H1 (cell line): ENCODE data around the gene PDHB. TPM values are rescaled to one million over a fixed set of nuclear protein-coding genes. Genes with fewer than 3 reads are reported as not detected.

ENCODE experiments used
- CTCF ChIA-PET: fragments of 300-600 bp; sonication (Branson Sonifier 250); formaldehyde crosslinking; loops from one replicate; lab custom pipeline; 2021; ENCODE audit not compliant: partially characterized antibody; lab: Charles Lee
- POLR2A ChIA-PET: fragments of 300-600 bp; sonication (Branson Sonifier 250); formaldehyde crosslinking; loops from one replicate; lab custom pipeline; 2021; ENCODE audit warnings: inconsistent platforms; ENCODE audit not compliant: partially characterized antibody; lab: Charles Lee
- DNase-seq, 2 experiments: peaks; one replicate each; pipeline versions ENCODE4 v3.0.0 to v3.0.0-alpha.2; 2010 to 2022; ENCODE audit warnings: low spot score in 2 of 2, low read depth in 1 of 2, mixed read lengths in 1 of 2
- FAIRE-seq: peaks from 2 replicates; lab custom pipeline; 2011; peaks lifted over from hg19 to GRCh38; lab: Jason Lieb, UNC
- H2AFZ ChIP-seq: 2 replicates; pipeline ENCODE4 v1.8.1; 2012; ENCODE audit warnings: low read length, inconsistent platforms
- H2AK5ac ChIP-seq: 2 replicates; pipeline ENCODE4 v1.6.1; 2013; ENCODE audit warnings: low read depth, low read length
- H2BK120ac ChIP-seq: replicated peaks from 2 replicates; pipeline ENCODE3; 2013; ENCODE audit warnings: low read depth, low read length, inconsistent platforms
- H2BK12ac ChIP-seq: 2 replicates; pipeline ENCODE4 v1.6.1; 2013; ENCODE audit warnings: low read depth, low read length
- H2BK15ac ChIP-seq: 2 replicates; pipeline ENCODE4 v1.6.1; 2013; ENCODE audit warnings: low read length
- H2BK20ac ChIP-seq: 2 replicates; pipeline ENCODE4 v1.6.1; 2013; ENCODE audit warnings: low read length
- H2BK5ac ChIP-seq: 2 replicates; pipeline ENCODE4 v1.6.1; 2013; ENCODE audit warnings: low read depth, low read length
- H3K14ac ChIP-seq: 2 replicates; pipeline ENCODE4 v1.6.1; 2013; ENCODE audit warnings: inconsistent platforms; ENCODE audit not compliant: insufficient read length
- H3K18ac ChIP-seq: 2 replicates; pipeline ENCODE4 v1.6.1; 2013; ENCODE audit warnings: low read length; ENCODE audit errors: extremely low read depth
- H3K23ac ChIP-seq: 2 replicates; pipeline ENCODE4 v1.6.1; 2013; ENCODE audit warnings: inconsistent platforms; ENCODE audit not compliant: insufficient read length
- H3K23me2 ChIP-seq: 2 replicates; pipeline ENCODE4 v1.6.1; 2013; ENCODE audit warnings: low read depth, low read length
- H3K27ac ChIP-seq: 2 replicates; pipeline ENCODE4 v1.6.1; 2011; ENCODE audit warnings: low read depth, low read length, inconsistent platforms
- H3K27me3 ChIP-seq, 4 experiments: replicated peaks in 1 of 4; 1 replicate in 1 of 4; 2 replicates in 3 of 4; pipeline versions ENCODE4 v1.6.1 to v1.8.1; 2011 to 2013; ENCODE audit warnings: low read length in 3 of 4, mild to moderate bottlenecking in 3 of 4, inconsistent platforms in 2 of 4, mixed read lengths in 2 of 4, moderate library complexity in 1 of 4; ENCODE audit not compliant: control insufficient read depth in 3 of 4, insufficient read depth in 3 of 4; ENCODE audit errors: extremely low read depth in 1 of 4
- H3K36me3 ChIP-seq, 4 experiments: 2 replicates each; pipeline versions ENCODE4 v1.6.1 to v1.8.1; 2011 to 2013; ENCODE audit warnings: mild to moderate bottlenecking in 4 of 4, low read length in 3 of 4, moderate library complexity in 2 of 4, control low read depth in 1 of 4, inconsistent platforms in 1 of 4; ENCODE audit not compliant: insufficient read depth in 4 of 4, control insufficient read depth in 2 of 4
- H3K4ac ChIP-seq: replicated peaks from 2 replicates; pipeline ENCODE3; 2013; ENCODE audit warnings: low read length, low read depth, mixed read lengths, inconsistent platforms; ENCODE audit not compliant: insufficient read length
- H3K4me1 ChIP-seq, 4 experiments: replicated peaks in 1 of 4; 1 replicate in 1 of 4; 2 replicates in 3 of 4; pipeline versions ENCODE4 v1.6.1 to v1.8.1; 2011 to 2013; ENCODE audit warnings: low read length in 3 of 4, inconsistent platforms in 2 of 4, mixed read lengths in 1 of 4; ENCODE audit not compliant: insufficient read depth in 4 of 4, control insufficient read depth in 3 of 4
- H3K4me2 ChIP-seq, 2 experiments: 2 replicates each; pipeline versions ENCODE4 v1.6.1 to v1.8.1; 2011 to 2013; ENCODE audit warnings: low read depth in 2 of 2, low read length in 2 of 2, control low read depth in 1 of 2, inconsistent platforms in 1 of 2, mild to moderate bottlenecking in 1 of 2; ENCODE audit not compliant: insufficient read depth in 1 of 2
- H3K4me3 ChIP-seq, 4 experiments: fragments of 200-600, 300-600 bp in 1 of 4; sonication (generic), shearing (Covaris generic), sonication (Bioruptor Twin) in 1 of 4; 2 replicates each; pipeline versions ENCODE4 v1.5.1 to v1.8.1; 2011 to 2016; ENCODE audit warnings: low read length in 4 of 4, low read depth in 3 of 4, control low read depth in 2 of 4, inconsistent platforms in 2 of 4, mild to moderate bottlenecking in 2 of 4, mixed read lengths in 1 of 4, moderate library complexity in 1 of 4; ENCODE audit not compliant: insufficient read depth in 2 of 4; ENCODE audit errors: extremely low read depth in 1 of 4
- H3K56ac ChIP-seq: replicated peaks from 2 replicates; pipeline ENCODE3; 2013; ENCODE audit warnings: low read depth, mild to moderate bottlenecking, mixed read lengths, low read length, inconsistent platforms; ENCODE audit not compliant: insufficient read length
- H3K79me1 ChIP-seq: 2 replicates; pipeline ENCODE4 v1.6.1; 2013; ENCODE audit warnings: low read depth, low read length, control low read depth
- H3K79me2 ChIP-seq, 2 experiments: 2 replicates each; pipeline versions ENCODE4 v1.6.1 to v1.8.1; 2012 to 2013; ENCODE audit warnings: low read length in 2 of 2, mild to moderate bottlenecking in 2 of 2, inconsistent platforms in 1 of 2; ENCODE audit not compliant: insufficient read depth in 2 of 2, control insufficient read depth in 1 of 2
- H3K9ac ChIP-seq, 4 experiments: replicated peaks in 1 of 4; 1 replicate in 1 of 4; 2 replicates in 3 of 4; pipeline versions ENCODE4 v1.6.1 to v1.8.1; 2011 to 2013; ENCODE audit warnings: low read depth in 3 of 4, low read length in 3 of 4, control low read depth in 2 of 4, mild to moderate bottlenecking in 2 of 4, moderate library complexity in 2 of 4, inconsistent platforms in 1 of 4; ENCODE audit errors: extremely low read depth in 1 of 4
- H3K9me3 ChIP-seq, 2 experiments: 2 replicates each; pipeline versions ENCODE4 v1.6.1 to v1.8.1; 2012 to 2013; ENCODE audit warnings: mild to moderate bottlenecking in 2 of 2, moderate library complexity in 2 of 2, control low read depth in 1 of 2, inconsistent platforms in 1 of 2, low read depth in 1 of 2, low read length in 1 of 2, mixed read lengths in 1 of 2; ENCODE audit not compliant: insufficient read depth in 2 of 2
- H4K20me1 ChIP-seq, 2 experiments: replicated peaks in 1 of 2; 2 replicates each; pipeline versions ENCODE3 to v1.8.1; 2011 to 2013; ENCODE audit warnings: inconsistent platforms in 2 of 2, low read length in 2 of 2, mild to moderate bottlenecking in 1 of 2; ENCODE audit not compliant: insufficient read depth in 2 of 2, control insufficient read depth in 1 of 2
- H4K5ac ChIP-seq: 2 replicates; pipeline ENCODE4 v1.6.1; 2013; ENCODE audit warnings: low read length, low read depth, mixed read lengths, inconsistent platforms; ENCODE audit not compliant: insufficient read length
- H4K8ac ChIP-seq: 2 replicates; pipeline ENCODE4 v1.8.0; 2013; ENCODE audit warnings: mild to moderate bottlenecking, moderate library complexity, low read length, inconsistent platforms; ENCODE audit not compliant: insufficient read depth; ENCODE audit errors: extremely low read depth
- H4K91ac ChIP-seq: replicated peaks from 2 replicates; pipeline ENCODE3; 2013; ENCODE audit warnings: low read length, mixed read lengths, inconsistent platforms; ENCODE audit not compliant: insufficient read length
- ATF3 ChIP-seq: IDR thresholded peaks from 2 replicates; pipeline ENCODE4 v1.6.1; 2011; ENCODE audit warnings: low read depth, mild to moderate bottlenecking, low read length; ENCODE audit not compliant: insufficient read depth
- FOSL1 ChIP-seq: IDR thresholded peaks from 2 replicates; pipeline ENCODE4 v1.6.1; 2011; ENCODE audit warnings: mild to moderate bottlenecking, low read depth, low read length, moderate library complexity; ENCODE audit not compliant: insufficient read depth
- HDAC2 ChIP-seq, 2 experiments: fragments of 300-600 bp in 1 of 2; sonication (generic) in 1 of 2; IDR thresholded peaks; 2 replicates each; pipeline ENCODE4 v1.6.1; 2011 to 2012; ENCODE audit warnings: low read depth in 2 of 2, low read length in 2 of 2, mild to moderate bottlenecking in 2 of 2, moderate library complexity in 2 of 2, borderline replicate concordance in 1 of 2, inconsistent platforms in 1 of 2
- JUN ChIP-seq: IDR thresholded peaks from 2 replicates; pipeline ENCODE4 v1.6.1; 2011; ENCODE audit warnings: low read depth, mild to moderate bottlenecking, improper control_type of control experiment, low read length
- POLR2A ChIP-seq, 2 experiments: IDR thresholded peaks; 1 replicate in 1 of 2; 2 replicates in 1 of 2; pipeline ENCODE4 v1.6.1; 2011; ENCODE audit warnings: low read depth in 2 of 2, low read length in 2 of 2, mild to moderate bottlenecking in 2 of 2; ENCODE audit errors: control extremely low read depth in 1 of 2
- SIN3A ChIP-seq, 2 experiments: IDR thresholded peaks in 1 of 2; conservative IDR thresholded peaks in 1 of 2; 2 replicates each; pipeline ENCODE4 v1.6.1; 2011 to 2012; ENCODE audit warnings: low read length in 2 of 2, improper control_type of control experiment in 1 of 2, low read depth in 1 of 2, mild to moderate bottlenecking in 1 of 2
- SIRT6 ChIP-seq: IDR thresholded peaks from one replicate; pipeline ENCODE4 v1.7.1; 2012; ENCODE audit warnings: low read length, inconsistent platforms
- SIX5 ChIP-seq: IDR thresholded peaks from 2 replicates; pipeline ENCODE4 v1.6.1; 2011; ENCODE audit warnings: mild to moderate bottlenecking, low read depth, low read length
- SP1 ChIP-seq: IDR thresholded peaks from 2 replicates; pipeline ENCODE4 v1.6.1; 2011; ENCODE audit warnings: low read depth, low read length
- SRF ChIP-seq: IDR thresholded peaks from 2 replicates; pipeline ENCODE4 v1.6.1; 2011; ENCODE audit warnings: mild to moderate bottlenecking, low read depth, low read length, moderate library complexity
- SUZ12 ChIP-seq: fragments of 200-600 bp; sonication (generic); IDR thresholded peaks from 2 replicates; pipeline ENCODE4 v1.6.1; 2012; ENCODE audit warnings: mild to moderate bottlenecking, inconsistent platforms, low read length, moderate library complexity, mixed read lengths
- TCF12 ChIP-seq: IDR thresholded peaks from 2 replicates; pipeline ENCODE4 v1.6.1; 2011; ENCODE audit warnings: low read depth, mild to moderate bottlenecking, low read length
- WGBS, 2 experiments: shearing (Covaris generic) in 1 of 2; methylation state at CpG; one replicate each; pipeline versions ENCODE4 v1.1.6 to v1.1.7; 2013 to 2015; ENCODE audit warnings: low lambda C conversion rate in 2 of 2, mixed read lengths in 2 of 2, inconsistent platforms in 1 of 2, low coverage in 1 of 2, missing lambda C conversion rate in 1 of 2; ENCODE audit not compliant: insufficient replicate concordance in 2 of 2, insufficient coverage in 1 of 2, insufficient read length in 1 of 2; ENCODE audit errors: extremely low coverage in 1 of 2, missing lambda C conversion rate in 1 of 2; 5-methylcytosine and 5-hydroxymethylcytosine counted together
- polyA plus RNA-seq, 7 experiments: library from polyadenylated mRNA; depleted of rRNA in 3 of 7; stranded (reverse) in 5 of 7; unstranded in 2 of 7; fragments of >200 nt in 5 of 7; fragments of 200-250 nt in 2 of 7; gene quantifications; 1 replicate in 5 of 7; 2 replicates in 1 of 7; 4 replicates in 1 of 7; pipeline versions ENCODE4 v1.2.1 to v1.2.3, GENCODE V29; 2011 to 2013; ENCODE audit warnings: missing spikeins in 2 of 7, mixed read lengths in 2 of 7
- total RNA-seq: library from RNA; stranded (reverse); fragmentation: NEBNext Ultra II Directional; extraction: Animal tissue kit (Norgen Biotek cat#: 25700); gene quantifications from 2 replicates; pipeline ENCODE4 v1.2.1, GENCODE V29; 2021

PDHB gene
- total and polyA plus RNA-seq, 2 of the 8 experiments (the other 6 are each of a cell fraction or from before 2014, with no cell fraction given), result 90.4 to 140 TPM

GRCh38 chr3:58432905-58433304 is 727 bp downstream of the PDHB start:
- no peak for DNase-seq
- Histone ChIP-seq H4K8ac (no peak overlapping the region), H2BK12ac (no peak overlapping the region; the same call in 1 of the 2 replicates), H3K14ac (no peak overlapping the region), H2BK5ac (no peak overlapping the region), H3K4me3 (peak overlapping the region; percentile 65 to 96 (median 89)), H3K4me2 (peak overlapping the region; percentile 72 to 76), H2BK15ac (no peak overlapping the region), H3K4me1 (peaks cover 0 to 21% (median 12%) of the 10 kb centered on the region in 4 experiments; a peak in 5 of 7 replicates), H4K5ac (no peak overlapping the region), H2AK5ac (no peak overlapping the region), H3K56ac (peak overlapping the region; percentile 17), H2BK120ac (no peak overlapping the region), H3K27ac (no peak overlapping the region; the same call in 1 of the 2 replicates), H3K9ac (peak overlapping the region; percentile 82 to 95 (median 92); a peak in 6 of 7 replicates), H3K79me2 (peaks cover 0 to 20% of the 10 kb centered on the region in 2 experiments; a peak in 2 of 4 replicates), H3K9me3 (no peaks in the 10 kb centered on the region), H3K27me3 (no peaks in the 10 kb centered on the region), H2AFZ (no peak overlapping the region), H3K23ac (no peak overlapping the region), H4K91ac (no peak overlapping the region), H2BK20ac (no peak overlapping the region), H3K36me3 (peaks cover 24 to 40% (median 39%) of the 10 kb centered on the region in 4 experiments; a peak in 7 of 8 replicates), H3K18ac (no peak overlapping the region), H3K79me1 (no peaks in the 10 kb centered on the region), H3K4ac (no peak overlapping the region), H4K20me1 (peaks cover 0 to 5% of the 10 kb centered on the region in 2 experiments), H3K23me2 (peaks cover 5% of the 10 kb centered on the region; the same call in 1 of the 2 replicates)
- ChIA-PET CTCF (interaction anchor here (0.7 to 3.3 kb wide), 5 partner anchors 10 to 78 kb away, joined by 3 to 10 read pairs (median 4); no protein-coding TSS in a partner anchor), POLR2A (interaction anchor here (0.6 to 3.3 kb wide), 11 partner anchors 10 to 1287 kb away, joined by 3 to 30 read pairs (median 4); partner anchors contain the start of genes HTD2, KCTD6 and RPP14)
- WGBS, 2 experiments, result 81% methylated on average over 6 of the region's 6 CpGs; no CpG with 5 or more reads in 1 of the 2 experiments
- FAIRE-seq, result no peak
- TF ChIP-seq SUZ12 (no peak), HDAC2 (IDR thresholded peaks at IDR 0.05; ENCODE audit: borderline replicate concordance in 1 of 2, low read depth in 2 of 2, low read length in 2 of 2) (no peak), SRF (no peak), SIN3A (conservative IDR thresholded peaks at IDR 0.05 in 1 of 2, IDR thresholded peaks at IDR 0.05 in 1 of 2; ENCODE audit: low read depth in 1 of 2, low read length in 2 of 2) (no peak), FOSL1 (no peak), ATF3 (no peak), SP1 (no peak), SIX5 (no peak), SIRT6 (no peak), TCF12 (no peak), POLR2A (IDR thresholded peaks at IDR 0.05; ENCODE audit: control extremely low read depth in 1 of 2, low read depth in 2 of 2, low read length in 2 of 2) (no peak), JUN (no peak)
